DND-41 (cell line): ENCODE data around the gene SYNGR3.
A peak's percentile ranks its signal among the peaks of the same experiment; 100 is the strongest.
"Not testable (repeated sequence)": the region's sequence is repeated elsewhere in the genome, so short reads cannot be mapped to it uniquely, and the experiment has no call there.

Experiments used
- ATAC-seq: fragments of 200-7000 bp; cut with Tn5 transposase; 3 replicates; pipeline ENCODE4 v1.9.1; 2021; ENCODE audit warnings: low read depth; ENCODE audit not compliant: insufficient read depth
- DNase-seq: peaks from one replicate; pipeline ENCODE4 v3.0.0-alpha.2; 2020
- H2AFZ ChIP-seq: 2 replicates; pipeline ENCODE4 v1.6.0; 2012; ENCODE audit warnings: low read depth, low read length
- H3K27ac ChIP-seq: 2 replicates; pipeline ENCODE4 v1.5.1; 2012; ENCODE audit warnings: low read length, inconsistent platforms
- H3K27me3 ChIP-seq: fragments of 200-600 bp; sonication (generic); 2 replicates; pipeline ENCODE4 v1.6.0; 2012; ENCODE audit warnings: low read length, mild to moderate bottlenecking, inconsistent platforms; ENCODE audit not compliant: insufficient read depth, poor library complexity
- H3K36me3 ChIP-seq: 2 replicates; pipeline ENCODE4 v1.5.1; 2012; ENCODE audit warnings: low read length, inconsistent platforms; ENCODE audit not compliant: insufficient read depth
- H3K4me1 ChIP-seq: 2 replicates; pipeline ENCODE4 v1.5.1; 2012; ENCODE audit warnings: mild to moderate bottlenecking, low read length; ENCODE audit not compliant: insufficient read depth
- H3K4me2 ChIP-seq: 2 replicates; pipeline ENCODE4 v1.6.0; 2012; ENCODE audit warnings: mild to moderate bottlenecking, moderate library complexity, low read length, inconsistent platforms; ENCODE audit not compliant: insufficient read depth
- H3K4me3 ChIP-seq, 2 experiments: fragments of 200-600 bp in 1 of 2; shearing (Covaris generic) in 1 of 2; 2 replicates each; pipeline ENCODE4 v1.5.1; 2012 to 2016; ENCODE audit warnings: inconsistent platforms in 2 of 2, low read length in 2 of 2, mild to moderate bottlenecking in 2 of 2, low read depth in 1 of 2, moderate library complexity in 1 of 2
- H3K79me2 ChIP-seq: 2 replicates; pipeline ENCODE4 v1.6.0; 2012; ENCODE audit warnings: low read length, inconsistent platforms; ENCODE audit not compliant: insufficient read depth
- H3K9ac ChIP-seq: 2 replicates; pipeline ENCODE4 v1.6.0; 2012; ENCODE audit warnings: low read depth, mild to moderate bottlenecking, inconsistent platforms, low read length, moderate library complexity
- H3K9me3 ChIP-seq: 2 replicates; pipeline ENCODE4 v1.5.1; 2012; ENCODE audit warnings: low read length, moderate library complexity, mild to moderate bottlenecking, inconsistent platforms; ENCODE audit not compliant: insufficient read depth, severe bottlenecking
- H4K20me1 ChIP-seq: 2 replicates; pipeline ENCODE4 v1.6.0; 2012; ENCODE audit warnings: low read length; ENCODE audit not compliant: insufficient read depth
- CTCF ChIP-seq: IDR thresholded peaks from 2 replicates; pipeline ENCODE4 v1.5.1; 2012; ENCODE audit warnings: borderline replicate concordance, low read length, moderate library complexity, mild to moderate bottlenecking; ENCODE audit not compliant: poor library complexity, severe bottlenecking; ENCODE audit errors: extremely low read depth
- EZH2 ChIP-seq: IDR thresholded peaks from 3 replicates; pipeline ENCODE4 v1.6.1; 2012; ENCODE audit warnings: borderline replicate concordance, low read depth, mild to moderate bottlenecking, moderate library complexity, low read length, inconsistent platforms; ENCODE audit not compliant: severe bottlenecking

SYNGR3 gene

GRCh38 chr16:1949507-1949906, 40.3 kb upstream of the SYNGR3 start:
- Histone ChIP-seq H3K4me1 (no peaks in the 10 kb centered on the region), H4K20me1 (no peaks in the 10 kb centered on the region), H3K27me3 (no peaks in the 10 kb centered on the region), H3K27ac (no peak overlapping the region), H2AFZ (no peak overlapping the region), H3K9ac (no peak overlapping the region), H3K36me3 (no peaks in the 10 kb centered on the region), H3K9me3 (no peaks in the 10 kb centered on the region), H3K4me2 (no peak overlapping the region), H3K4me3 (no peak overlapping the region), H3K79me2 (no peaks in the 10 kb centered on the region)
- DNase-seq (no peak), ATAC-seq (no peak)
- TF ChIP-seq CTCF (no peak), EZH2 (no peak)

- H3K9ac ChIP-seq: no peak overlapping the region
- no peaks in the 10 kb centered on the region for H3K27me3 ChIP-seq
- no peaks in the 10 kb centered on the region for H3K36me3 ChIP-seq
- ATAC-seq (no peak), DNase-seq (no peak)
- H4K20me1 ChIP-seq: no peaks in the 10 kb centered on the region
- H2AFZ ChIP-seq: no peak overlapping the region
- no peak overlapping the region for H3K4me3 ChIP-seq
- H3K27ac ChIP-seq: no peak overlapping the region
- TF ChIP-seq EZH2: no peak
- no peak for TF ChIP-seq CTCF
- H3K79me2 ChIP-seq: no peaks in the 10 kb centered on the region
- H3K4me2 ChIP-seq: no peak overlapping the region
- H3K9me3 ChIP-seq: no peaks in the 10 kb centered on the region
- no peaks in the 10 kb centered on the region for H3K4me1 ChIP-seq
Observed at GRCh38 chr16:1950047-1950446, 39.7 kb upstream of the SYNGR3 start.

GRCh38 chr16:1950559-1950958, 39.2 kb upstream of the SYNGR3 start:
- no peaks in the 10 kb centered on the region for H4K20me1 ChIP-seq
- no peak overlapping the region for H3K4me2 ChIP-seq
- no peaks in the 10 kb centered on the region for H3K79me2 ChIP-seq
- H3K36me3 ChIP-seq: no peaks in the 10 kb centered on the region
- TF ChIP-seq CTCF (no peak), EZH2 (no peak)
- H3K4me3 ChIP-seq: no peak overlapping the region
- no peak overlapping the region for H2AFZ ChIP-seq
- no peak overlapping the region for H3K9ac ChIP-seq
- H3K27me3 ChIP-seq: no peaks in the 10 kb centered on the region
- DNase-seq: no peak
- no peaks in the 10 kb centered on the region for H3K9me3 ChIP-seq
- no peak overlapping the region for H3K27ac ChIP-seq
- no peaks in the 10 kb centered on the region for H3K4me1 ChIP-seq
- no peak for ATAC-seq

GRCh38 chr16:1953734-1954133, 36.0 kb upstream of the SYNGR3 start:
- no peak for ATAC-seq
- Histone ChIP-seq H3K27ac (no peak overlapping the region), H3K4me3 (no peak overlapping the region), H2AFZ (no peak overlapping the region), H3K27me3 (no peaks in the 10 kb centered on the region), H3K9me3 (no peaks in the 10 kb centered on the region), H3K4me2 (no peak overlapping the region), H3K79me2 (no peaks in the 10 kb centered on the region), H4K20me1 (no peaks in the 10 kb centered on the region), H3K36me3 (no peaks in the 10 kb centered on the region), H3K4me1 (peaks cover 2% of the 10 kb centered on the region), H3K9ac (no peak overlapping the region)
- DNase-seq: no peak
- TF ChIP-seq EZH2 (no peak), CTCF (no peak)

- not testable (repeated sequence) for H3K4me3 ChIP-seq, H2AFZ ChIP-seq, H3K27me3 ChIP-seq, H3K9me3 ChIP-seq, ATAC-seq, H3K9ac ChIP-seq, H3K27ac ChIP-seq, H3K4me2 ChIP-seq
- Histone ChIP-seq H3K36me3 (peaks cover 18% of the 10 kb centered on the region), H4K20me1 (peaks cover 15% of the 10 kb centered on the region), H3K4me1 (peaks cover 35% of the 10 kb centered on the region), H3K79me2 (peaks cover 25% of the 10 kb centered on the region)
- peak; percentile 39 for DNase-seq
Observed at GRCh38 chr16:1957434-1958142, 32.2 kb upstream of the SYNGR3 start.
